ENCODE data around the gene SLCO2B1. TPM values are rescaled to one million over a fixed set of nuclear protein-coding genes. Genes with fewer than 3 reads are reported as not detected.

Gene SLCO2B1
- polyA plus RNA-seq, 1 donor = 81.4 TPM

- Histone ChIP-seq H3K27me3 (ENCODE audit: control insufficient read depth, insufficient read depth, low read length) (peaks cover 35% of the 10 kb centered on the region), H3K4me3 (ENCODE audit: low read length) (no peak overlapping the region), H3K36me3 (ENCODE audit: control insufficient read depth, insufficient read depth, low read length) (no peaks in the 10 kb centered on the region), H3K9me3 (ENCODE audit: control insufficient read depth, low read depth, low read length) (no peaks in the 10 kb centered on the region), H3K27ac (ENCODE audit: low read length) (no peak overlapping the region), H3K4me1 (ENCODE audit: control insufficient read depth, insufficient read depth, low read length) (peaks cover 3% of the 10 kb centered on the region)
- WGBS (ENCODE audit: insufficient coverage, low lambda C conversion rate) = no CpG with 5 or more reads among the region's 7 CpGs
- no peak for DNase-seq
Measured at GRCh38 chr11:75246006-75246670, 95.2 kb downstream of the SLCO2B1 start.

- Histone ChIP-seq H3K27me3 (ENCODE audit: control insufficient read depth, insufficient read depth, low read length) (peaks cover 35% of the 10 kb centered on the region), H3K9me3 (ENCODE audit: control insufficient read depth, low read depth, low read length) (no peaks in the 10 kb centered on the region), H3K4me3 (ENCODE audit: low read length) (no peak overlapping the region), H3K36me3 (ENCODE audit: control insufficient read depth, insufficient read depth, low read length) (no peaks in the 10 kb centered on the region), H3K4me1 (ENCODE audit: control insufficient read depth, insufficient read depth, low read length) (peaks cover 3% of the 10 kb centered on the region), H3K27ac (ENCODE audit: low read length) (no peak overlapping the region)
- WGBS (ENCODE audit: insufficient coverage, low lambda C conversion rate) = no CpG with 5 or more reads among the region's 11 CpGs
- no peak for DNase-seq
Measured at GRCh38 chr11:75246671-75247350, 95.9 kb downstream of the SLCO2B1 start.

GRCh38 chr11:75248924-75249256, 98.0 kb downstream of the SLCO2B1 start:
- H3K27me3 ChIP-seq (ENCODE audit: control insufficient read depth, insufficient read depth, low read length) = peaks cover 16% of the 10 kb centered on the region
- no peaks in the 10 kb centered on the region for H3K36me3 ChIP-seq (ENCODE audit: control insufficient read depth, insufficient read depth, low read length)
- H3K4me3 ChIP-seq (ENCODE audit: low read length) = no peak overlapping the region
- WGBS (ENCODE audit: insufficient coverage, low lambda C conversion rate) = no CpG with 5 or more reads among the region's 11 CpGs
- peaks cover 10% of the 10 kb centered on the region for H3K9me3 ChIP-seq (ENCODE audit: control insufficient read depth, low read depth, low read length)
- no peak overlapping the region for H3K27ac ChIP-seq (ENCODE audit: low read length)
- DNase-seq = no peak
- no peaks in the 10 kb centered on the region for H3K4me1 ChIP-seq (ENCODE audit: control insufficient read depth, insufficient read depth, low read length)

- Histone ChIP-seq H3K4me3 (ENCODE audit: low read length) (no peak overlapping the region), H3K4me1 (ENCODE audit: control insufficient read depth, insufficient read depth, low read length) (no peaks in the 10 kb centered on the region), H3K9me3 (ENCODE audit: control insufficient read depth, low read depth, low read length) (peaks cover 10% of the 10 kb centered on the region), H3K36me3 (ENCODE audit: control insufficient read depth, insufficient read depth, low read length) (no peaks in the 10 kb centered on the region), H3K27me3 (ENCODE audit: control insufficient read depth, insufficient read depth, low read length) (peaks cover 8% of the 10 kb centered on the region), H3K27ac (ENCODE audit: low read length) (no peak overlapping the region)
- 37% methylated on average over 2 of the region's 3 CpGs for WGBS (ENCODE audit: insufficient coverage, low lambda C conversion rate)
- no peak for DNase-seq
Measured at GRCh38 chr11:75249704-75250103, 98.8 kb downstream of the SLCO2B1 start.

GRCh38 chr11:75254326-75254725, 103.4 kb downstream of the SLCO2B1 start:
- Histone ChIP-seq H3K4me3 (ENCODE audit: low read length) (no peak overlapping the region), H3K27me3 (ENCODE audit: control insufficient read depth, insufficient read depth, low read length) (no peaks in the 10 kb centered on the region), H3K36me3 (ENCODE audit: control insufficient read depth, insufficient read depth, low read length) (no peaks in the 10 kb centered on the region), H3K4me1 (ENCODE audit: control insufficient read depth, insufficient read depth, low read length) (no peaks in the 10 kb centered on the region), H3K27ac (ENCODE audit: low read length) (no peak overlapping the region), H3K9me3 (ENCODE audit: control insufficient read depth, low read depth, low read length) (peaks cover 10% of the 10 kb centered on the region)
- no peak for DNase-seq

Other genes starting within 250 kb of the SLCO2B1 start
- gene XRRA1, start 202.0 kb upstream of the SLCO2B1 start, polyA plus RNA-seq = 17.3 TPM
- 203 TPM for gene SPCS2, start 201.8 kb upstream of the SLCO2B1 start, polyA plus RNA-seq
- gene NEU3, start 162.2 kb upstream of the SLCO2B1 start, polyA plus RNA-seq = 17.1 TPM
- 3.2 TPM for gene OR2AT4, start 54.2 kb upstream of the SLCO2B1 start, polyA plus RNA-seq
- gene TPBGL, start 89.7 kb downstream of the SLCO2B1 start, polyA plus RNA-seq = 0.39 TPM
- gene ARRB1, start 200.6 kb downstream of the SLCO2B1 start, polyA plus RNA-seq = 26.9 TPM
- 3,748 TPM for gene RPS3, start 248.4 kb downstream of the SLCO2B1 start, polyA plus RNA-seq